HG03175 (cell line): Measurements from ENCODE around the gene FN1.

ENCODE experiments used
- ATAC-seq: cut with Tn5 transposase; IDR thresholded peaks from one replicate; pipeline ENCODE4 v1.9.1; 2021; ENCODE audit warnings: mild to moderate bottlenecking, moderate library complexity; ENCODE audit not compliant: unreplicated experiment

Gene FN1

DNA sequence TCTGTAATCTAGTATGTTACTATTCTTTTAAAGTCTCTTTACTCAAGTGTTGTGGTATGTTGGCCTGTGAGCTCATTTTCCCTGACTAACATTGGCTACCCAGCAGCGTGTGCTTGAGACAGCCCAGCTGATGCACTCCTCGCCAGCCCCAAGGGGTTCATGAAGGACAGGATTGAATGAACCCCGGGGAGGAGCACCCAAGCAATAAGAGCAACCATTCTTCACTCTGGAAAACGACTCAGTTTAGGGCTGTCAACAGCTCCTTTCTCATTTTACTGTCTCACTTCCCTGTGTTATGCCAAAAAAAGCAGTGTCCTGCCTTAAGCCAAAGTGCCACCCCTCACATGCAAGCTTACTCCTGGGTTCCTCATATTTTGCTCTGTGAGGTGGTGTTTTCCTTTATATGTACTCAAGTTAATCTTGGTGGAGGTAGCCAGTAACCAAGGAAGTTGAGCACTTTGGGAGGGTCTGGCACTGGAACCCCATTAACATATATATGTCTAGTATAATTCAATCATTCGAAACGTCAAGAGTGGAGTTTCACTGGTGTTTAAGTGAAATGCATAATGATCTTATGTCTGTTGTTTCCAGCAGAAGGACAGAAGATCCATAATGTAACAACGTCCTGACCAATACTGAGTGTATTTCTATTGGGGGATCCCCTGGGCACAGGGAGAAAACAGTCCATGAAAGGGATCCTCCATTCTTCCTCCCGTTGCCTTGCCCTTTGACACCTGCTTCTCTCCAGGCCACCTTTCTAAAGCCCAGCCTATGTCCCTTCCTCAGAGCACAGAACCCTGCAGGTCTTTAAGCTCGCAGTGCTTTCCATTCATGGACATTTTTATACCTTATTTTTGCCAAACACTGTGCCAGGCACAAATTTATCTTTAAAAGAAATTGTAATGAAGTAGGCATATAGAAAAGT lies 80.8 kb downstream of the FN1 start:
- ATAC-seq, result no peak

DNA sequence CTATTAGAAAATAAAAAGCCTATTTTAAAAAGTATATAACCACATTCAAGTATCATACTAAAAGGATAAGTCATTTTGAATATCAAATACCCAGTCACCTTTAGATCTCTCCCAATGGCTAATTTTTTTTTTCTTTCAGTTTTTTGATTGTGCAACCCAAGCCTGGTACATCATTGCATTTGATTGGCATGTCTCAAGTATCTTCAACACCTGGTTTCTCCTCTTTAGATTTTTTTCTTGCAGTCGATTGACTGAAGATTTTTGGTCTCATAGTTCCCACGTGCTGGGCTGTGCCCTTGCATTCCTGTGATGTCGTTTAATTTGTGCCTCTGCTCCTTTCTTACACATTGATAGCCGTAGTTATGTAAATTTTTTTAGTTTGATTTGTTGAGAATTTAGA lies 83.3 kb downstream of the FN1 start:
- no peak for ATAC-seq

DNA sequence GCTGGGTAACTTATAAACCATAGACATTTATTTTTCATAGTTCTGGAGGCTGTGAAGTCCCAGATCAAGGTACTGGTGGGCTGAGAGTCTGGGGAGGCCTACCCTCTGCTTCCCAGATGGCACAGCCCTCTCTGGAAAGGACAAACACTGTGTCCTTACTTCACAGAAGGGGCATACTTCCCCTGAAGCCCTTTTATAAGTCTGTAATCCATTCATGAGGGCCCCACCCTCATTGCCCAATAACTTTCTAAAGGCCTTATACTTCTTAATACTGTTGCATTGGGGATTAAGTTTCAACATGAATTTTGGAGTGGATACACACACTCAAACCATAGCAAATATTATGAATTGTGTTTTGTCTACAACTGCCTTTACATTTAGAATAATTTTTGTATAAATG lies 88.0 kb downstream of the FN1 start:
- ATAC-seq, result no peak

DNA sequence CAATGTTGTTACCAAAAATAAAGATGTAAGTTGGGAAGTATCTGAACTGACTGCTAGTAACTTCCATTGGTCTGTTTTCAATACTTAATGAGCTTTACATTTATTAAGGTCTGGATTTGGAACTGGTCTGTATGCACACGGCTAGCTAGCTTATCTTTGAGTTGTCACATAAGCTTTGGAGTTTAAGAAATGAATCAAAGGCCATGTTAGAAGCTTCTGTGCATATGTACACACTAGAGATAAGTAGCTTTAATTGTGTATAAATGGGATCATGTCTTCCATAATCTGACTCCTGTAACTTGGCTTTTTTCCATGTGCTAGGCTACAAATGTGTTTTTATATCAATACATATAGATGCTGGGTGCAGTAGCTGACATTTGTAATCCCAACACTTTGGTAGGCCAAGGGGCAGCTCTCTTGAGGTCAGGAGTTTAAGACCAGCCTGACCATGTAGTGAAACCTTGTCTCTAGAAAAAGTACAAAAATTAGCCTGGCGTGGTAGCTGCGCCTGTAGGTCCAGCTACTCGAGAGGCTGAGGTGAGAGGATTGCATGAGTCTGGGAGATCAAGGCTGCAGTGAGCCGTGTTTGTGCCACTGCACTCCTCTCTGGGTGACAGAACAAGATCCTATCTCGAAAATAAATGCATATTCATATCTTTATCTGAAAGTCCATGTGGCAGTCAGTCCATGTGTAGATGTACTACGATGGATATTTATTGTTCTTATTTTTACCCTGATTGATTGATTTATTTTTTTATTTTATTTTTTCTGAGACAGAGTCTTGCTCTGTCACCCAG lies 96.8 kb downstream of the FN1 start:
- no peak for ATAC-seq

DNA sequence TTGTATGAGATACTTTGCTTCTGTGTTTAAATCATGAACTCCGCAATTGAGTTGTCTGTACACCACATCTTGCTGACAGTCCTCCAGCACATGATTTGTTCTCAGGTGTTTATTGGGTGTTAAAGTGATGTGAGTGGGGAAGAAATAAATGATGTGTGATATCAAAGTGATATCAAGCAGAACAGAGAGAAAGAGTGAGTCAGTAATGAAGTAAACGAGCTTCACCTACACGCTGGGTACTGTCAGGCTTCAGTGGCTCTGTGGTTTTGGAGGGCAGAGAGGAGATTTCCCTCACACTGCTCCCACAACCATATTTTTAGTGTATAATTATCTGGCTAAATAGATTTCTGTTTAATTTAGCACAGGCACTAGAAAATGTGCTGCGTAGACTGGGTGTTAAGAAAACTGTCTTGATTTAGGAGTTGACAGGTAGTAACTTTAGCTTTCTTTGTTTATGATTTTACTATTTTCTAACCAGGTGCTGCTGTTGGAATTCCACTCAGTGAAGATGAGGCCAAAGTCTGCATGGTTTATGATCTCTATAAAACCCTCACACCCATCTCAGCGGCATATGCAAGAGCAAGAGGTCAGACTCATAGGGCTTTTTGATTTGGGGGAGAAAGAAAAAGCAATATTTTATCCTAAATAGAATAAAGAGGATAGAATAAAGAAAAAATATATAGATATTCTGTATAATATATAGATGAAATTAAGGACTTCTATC lies 102.8 kb downstream of the FN1 start:
- peak; percentile 80 for ATAC-seq

DNA sequence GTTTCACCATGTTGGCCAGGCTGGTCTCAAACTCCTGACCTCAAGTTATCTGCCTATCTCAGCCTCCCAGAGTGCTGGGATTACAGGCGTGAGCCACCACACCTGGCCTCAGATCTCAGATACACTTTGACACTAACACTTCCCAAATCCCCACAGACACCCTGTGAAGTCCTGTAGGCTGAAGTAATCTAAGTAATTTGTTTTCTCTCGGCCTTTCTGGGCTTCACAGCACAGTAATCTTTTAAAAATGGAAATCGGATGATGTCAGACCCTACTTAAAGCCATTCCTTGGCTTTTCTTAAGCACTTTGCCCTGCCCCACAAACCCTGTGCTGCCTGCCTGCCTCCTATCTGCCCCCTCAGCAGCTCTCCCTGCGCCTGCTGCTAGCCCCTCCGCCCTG lies 107.8 kb downstream of the FN1 start:
- ATAC-seq, result no peak

DNA sequence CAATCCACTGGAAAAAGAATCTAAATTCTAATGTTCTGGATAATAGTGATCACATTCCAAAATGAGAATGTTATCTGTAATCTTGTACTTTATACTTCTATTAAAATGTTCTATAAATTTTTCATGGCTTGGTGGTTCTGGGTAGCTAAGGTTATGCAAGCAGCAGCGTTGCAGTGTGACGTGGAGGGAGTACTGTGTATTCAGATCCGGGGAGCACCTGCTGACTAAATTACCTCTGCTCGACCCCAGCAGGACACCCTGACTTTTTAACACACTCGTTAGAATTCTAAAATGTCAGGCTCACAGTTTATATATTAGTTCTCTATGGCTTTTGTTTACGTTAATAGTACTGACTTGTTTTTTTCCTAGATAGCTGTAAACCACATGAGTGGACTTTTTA lies 111.1 kb downstream of the FN1 start:
- no peak for ATAC-seq

DNA sequence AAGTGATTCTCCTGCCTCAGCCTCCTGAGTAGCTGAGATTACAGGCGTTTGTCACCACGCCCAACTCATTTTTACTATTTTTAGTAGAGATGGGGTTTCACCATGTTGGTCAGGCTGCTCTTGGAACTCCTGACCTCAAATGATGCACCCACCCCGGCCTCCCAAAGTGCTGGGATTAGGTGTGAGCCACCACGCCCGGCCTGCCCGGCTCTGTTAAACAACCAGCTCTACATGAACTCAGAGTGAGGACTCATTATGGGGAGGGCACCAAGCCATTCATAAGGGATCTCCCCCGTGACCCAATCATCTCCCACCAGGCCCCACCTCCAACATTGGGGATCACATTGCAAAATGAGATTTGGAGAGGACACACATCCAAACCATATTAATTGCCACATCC lies 115.2 kb downstream of the FN1 start:
- ATAC-seq, result no peak

DNA sequence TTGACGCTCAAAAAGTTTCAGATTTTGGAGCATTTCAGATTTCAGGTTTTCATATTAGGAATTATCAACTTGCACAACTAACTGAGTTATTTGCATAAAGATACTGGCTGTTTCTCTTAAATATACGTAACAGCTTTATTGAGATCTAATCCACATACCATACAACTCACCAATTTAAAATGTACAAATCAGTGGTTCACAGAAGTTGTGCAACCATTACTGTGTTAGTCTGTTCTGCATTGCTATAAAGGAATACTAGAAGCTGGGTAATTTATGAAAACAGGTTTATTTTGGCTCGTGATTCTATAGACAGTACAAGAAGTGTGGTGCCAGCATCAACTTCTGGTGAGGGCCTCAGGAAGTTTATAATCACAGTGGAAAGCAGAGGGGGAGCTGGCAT lies 115.8 kb downstream of the FN1 start:
- ATAC-seq, result no peak

DNA sequence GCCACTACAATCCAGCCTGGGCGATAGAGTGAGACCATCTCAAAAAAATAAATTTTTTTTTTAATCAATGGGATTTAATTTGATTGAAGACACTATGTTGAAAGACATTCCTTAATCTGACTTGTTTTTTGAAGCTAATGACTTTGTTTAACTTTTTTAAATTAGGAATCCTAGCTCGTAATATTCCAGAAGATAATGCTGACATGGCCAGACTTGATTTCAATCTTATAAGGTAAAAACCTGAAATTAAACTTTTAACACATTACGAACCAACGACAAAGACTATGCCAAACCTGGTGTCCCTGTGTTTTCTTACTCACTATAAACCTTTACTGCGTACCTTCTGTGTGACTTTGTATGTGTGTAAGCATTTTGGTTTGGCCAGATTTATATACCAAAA lies 116.4 kb downstream of the FN1 start:
- no peak for ATAC-seq

DNA sequence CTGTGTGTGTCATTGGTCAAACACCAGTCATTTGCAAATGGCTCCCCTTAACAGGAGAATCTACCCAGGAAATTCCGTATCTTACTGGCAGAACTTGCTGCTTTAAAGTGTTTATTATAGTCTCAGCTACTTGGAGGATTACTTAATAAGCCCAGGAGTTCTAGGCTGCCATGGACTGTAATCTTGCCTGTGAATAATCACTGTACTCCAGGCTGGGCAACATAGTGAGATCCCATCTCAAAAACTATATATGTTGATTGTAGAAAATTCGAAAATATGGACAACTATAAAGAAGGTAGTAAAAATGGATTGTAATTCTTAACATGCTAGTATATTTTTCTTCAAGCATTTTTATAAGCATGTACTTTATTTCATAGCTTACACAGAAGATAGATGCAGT lies 119.5 kb downstream of the FN1 start:
- no peak for ATAC-seq

DNA sequence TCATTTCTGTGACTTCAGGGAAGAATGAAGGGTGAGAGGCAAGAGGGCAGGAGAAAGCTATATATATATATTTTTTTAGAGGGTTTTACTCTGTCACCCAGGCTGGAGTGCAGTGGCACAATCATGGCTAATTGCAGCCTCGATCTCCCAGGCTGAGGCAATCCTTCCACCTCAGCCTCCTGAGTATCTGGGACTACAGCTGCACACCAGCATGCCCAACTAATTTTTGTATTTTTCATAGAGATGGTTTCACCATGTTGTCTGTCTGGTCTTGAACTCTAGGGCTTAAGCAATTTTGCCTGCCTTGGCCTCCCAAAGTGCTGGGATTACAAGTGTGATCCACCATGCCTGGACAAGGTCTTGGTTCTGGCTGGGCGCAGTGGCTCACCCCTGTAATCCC lies 120.6 kb downstream of the FN1 start:
- no peak for ATAC-seq

DNA sequence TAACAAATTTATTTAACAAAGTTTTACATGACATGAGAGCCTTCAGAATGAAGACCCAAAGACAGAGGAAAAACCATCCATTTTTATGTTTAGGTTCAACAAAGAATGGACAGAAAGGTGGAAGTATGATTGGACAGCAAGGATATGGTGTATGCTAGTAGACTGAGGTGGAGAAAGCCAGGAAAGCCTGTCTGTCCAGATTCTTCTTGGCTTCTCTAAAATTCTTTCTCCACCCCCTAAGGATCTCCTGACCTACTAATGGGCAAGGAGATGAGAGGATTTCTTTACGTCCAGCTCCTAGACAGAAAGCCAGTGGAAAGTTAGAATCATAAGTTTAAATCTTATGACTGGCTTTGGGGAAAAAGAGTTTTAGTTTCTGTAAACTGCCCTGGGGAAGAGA lies 121.0 kb downstream of the FN1 start:
- ATAC-seq, result no peak

DNA sequence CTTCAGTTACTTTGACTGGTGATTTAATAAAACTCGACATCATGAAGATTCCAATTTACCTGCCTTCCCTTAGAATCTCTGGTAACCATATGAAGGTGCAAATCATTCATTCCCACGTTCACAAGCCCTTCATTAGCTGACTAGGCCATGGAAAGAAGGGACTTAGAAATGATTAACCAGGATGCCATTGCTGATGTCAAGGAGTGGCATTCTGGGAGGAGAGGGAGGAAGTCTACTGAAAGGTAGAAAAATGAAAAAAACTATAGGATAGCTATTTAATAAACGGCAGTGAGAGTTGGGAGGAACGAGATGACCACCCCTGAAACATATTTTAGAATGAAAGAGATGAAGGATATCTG lies 122.6 kb downstream of the FN1 start:
- ATAC-seq, result no peak

DNA sequence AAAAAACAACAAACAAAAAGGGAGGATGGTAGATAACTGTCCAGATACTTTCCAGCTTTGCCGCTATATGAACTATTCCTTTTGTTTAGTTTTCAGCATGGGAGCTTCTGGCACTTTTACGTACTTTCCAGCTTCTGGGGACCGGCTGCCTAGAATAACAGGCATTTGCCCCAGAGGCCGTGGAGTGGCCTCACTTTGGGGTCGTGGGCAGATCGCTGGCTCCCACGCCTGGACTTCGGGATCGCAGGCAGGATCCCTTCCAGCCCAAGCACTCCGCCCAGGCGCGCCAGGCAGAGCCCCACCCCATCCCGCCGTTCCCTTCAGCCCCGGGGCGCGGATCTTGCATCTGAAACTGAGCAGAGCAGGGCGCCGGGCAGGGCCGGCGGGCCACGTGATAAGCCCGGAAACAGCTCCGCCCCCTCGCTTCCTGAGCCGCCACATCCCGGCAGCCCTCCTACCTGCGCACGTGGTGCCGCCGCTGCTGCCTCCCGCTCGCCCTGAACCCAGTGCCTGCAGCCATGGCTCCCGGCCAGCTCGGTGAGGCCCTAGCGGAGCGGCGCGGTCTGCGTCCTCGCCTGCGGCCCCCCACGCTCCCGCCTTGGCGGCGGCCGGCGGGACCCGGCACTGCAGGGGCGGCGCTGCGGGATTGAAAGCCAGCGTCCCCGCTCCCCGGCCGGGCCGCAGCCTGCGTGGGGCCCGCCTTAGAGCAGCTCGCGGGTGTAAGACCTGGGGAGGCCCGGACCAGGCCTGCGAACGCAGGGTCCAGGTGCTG lies 124.1 kb downstream of the FN1 start, which contains the start of gene ATIC:
Gene ATIC, plus strand, starts transcription at position 435 of the 772 bp plus-strand sequence. Its CDS starts 84 bp downstream, at position 519.
- peak; percentile 98 for ATAC-seq

DNA sequence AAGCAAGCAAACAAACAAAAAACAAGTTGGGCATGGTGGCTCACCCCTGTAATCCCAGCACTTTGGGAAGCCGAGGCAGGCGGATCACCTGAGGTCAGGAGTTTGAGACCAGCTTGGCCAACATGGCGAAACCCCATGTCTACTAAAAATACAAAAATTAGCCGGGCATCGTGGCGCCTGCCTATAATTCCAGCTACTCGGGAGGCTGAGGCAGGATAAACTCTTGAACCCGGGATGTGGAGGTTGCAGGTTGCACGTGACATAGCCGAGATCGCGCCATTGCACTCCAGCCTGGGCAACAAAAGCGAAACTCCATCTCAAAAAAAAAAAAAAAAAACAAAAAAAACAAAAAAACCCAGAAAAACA lies 124.6 kb downstream of the FN1 start:
- peak; percentile 30 for ATAC-seq
